OCI-LY3 (cell line): Measurements from ENCODE around the gene VOPP1.

Experiments used
- H2AFZ ChIP-seq: fragments of 200-600, 300-600 bp; shearing (Covaris generic); 2 replicates; pipeline ENCODE4 v1.6.0; 2014; ENCODE audit warnings: antibody characterized with exemption, low read depth, low read length
- H3K27ac ChIP-seq: fragments of 200-600, 300-600 bp; sonication (generic); 2 replicates; pipeline ENCODE4 v1.5.1; 2014; ENCODE audit warnings: mild to moderate bottlenecking, low read length, moderate library complexity, mixed read lengths
- H3K27me3 ChIP-seq: fragments of 200-600, 300-600 bp; sonication (generic); 2 replicates; pipeline ENCODE4 v1.6.1; 2014; ENCODE audit warnings: low read depth, low read length, mixed read lengths
- H3K36me3 ChIP-seq: fragments of 200-600, 300-600 bp; sonication (generic); replicated peaks from 2 replicates; pipeline ENCODE3; 2014; ENCODE audit warnings: low read depth, low read length, mixed read lengths
- H3K4me1 ChIP-seq: fragments of 300-600, 200-600 bp; sonication (generic); 2 replicates; pipeline ENCODE4 v1.6.1; 2014; ENCODE audit warnings: low read length, mixed read lengths
- H3K4me2 ChIP-seq: fragments of 200-600, 300-600 bp; sonication (generic); 2 replicates; pipeline ENCODE4 v1.6.1; 2014; ENCODE audit warnings: low read length, mixed read lengths
- H3K4me3 ChIP-seq: fragments of 300-600, 200-600 bp; sonication (generic); 2 replicates; pipeline ENCODE4 v1.5.1; 2014; ENCODE audit warnings: antibody characterized with exemption, mild to moderate bottlenecking, low read length, moderate library complexity
- H3K79me2 ChIP-seq: fragments of 300-600, 200-600 bp; shearing (Covaris generic); 2 replicates; pipeline ENCODE4 v1.6.1; 2014; ENCODE audit warnings: mild to moderate bottlenecking, low read length, mixed read lengths
- H3K9ac ChIP-seq: fragments of 300-600, 200-600 bp; shearing (Covaris generic); 2 replicates; pipeline ENCODE4 v1.6.0; 2014; ENCODE audit warnings: mild to moderate bottlenecking, low read length, moderate library complexity
- H3K9me3 ChIP-seq: fragments of 200-600, 300-600 bp; shearing (Covaris generic); 2 replicates; pipeline ENCODE4 v1.6.1; 2014; ENCODE audit warnings: low read length, mixed read lengths; ENCODE audit not compliant: insufficient read depth
- H4K20me1 ChIP-seq: fragments of 200-600, 300-600 bp; sonication (generic); 2 replicates; pipeline ENCODE4 v1.6.1; 2016; ENCODE audit warnings: low read length, mixed read lengths; ENCODE audit not compliant: insufficient read depth
- CTCF ChIP-seq: fragments of 200-600, 300-600 bp; sonication (generic); IDR thresholded peaks from 2 replicates; pipeline ENCODE4 v1.5.1; 2014; ENCODE audit warnings: antibody characterized with exemption, low read length, low read depth
- EZH2phosphoT487 ChIP-seq: fragments of 200-600 bp; shearing (Covaris generic); IDR thresholded peaks from 2 replicates; pipeline ENCODE4 v1.6.1; 2018; ENCODE audit warnings: antibody characterized with exemption, mixed run types, low read depth

The VOPP1 gene

GRCh38 chr7:55549457-55549856 is 22.8 kb downstream of the VOPP1 start:
- peaks cover 18% of the 10 kb centered on the region for H3K36me3 ChIP-seq
- H3K9ac ChIP-seq: peak overlapping the region; percentile 78
- H2AFZ ChIP-seq: no peak overlapping the region
- H3K27ac ChIP-seq: peak overlapping the region; percentile 96
- H3K4me3 ChIP-seq: peak overlapping the region; percentile 74
- no peaks in the 10 kb centered on the region for H3K27me3 ChIP-seq
- H3K9me3 ChIP-seq: no peaks in the 10 kb centered on the region
- H4K20me1 ChIP-seq: peaks cover 64% of the 10 kb centered on the region
- peak overlapping the region; percentile 99 for H3K4me2 ChIP-seq
- peaks cover 100% of the 10 kb centered on the region for H3K79me2 ChIP-seq
- H3K4me1 ChIP-seq: peaks cover 100% of the 10 kb centered on the region
- TF ChIP-seq CTCF: no peak
- TF ChIP-seq EZH2phosphoT487: no peak

GRCh38 chr7:55548295-55548731 is 24.0 kb downstream of the VOPP1 start:
- Histone ChIP-seq H3K9ac (peak overlapping the region; percentile 78), H3K36me3 (peaks cover 23% of the 10 kb centered on the region), H3K79me2 (peaks cover 100% of the 10 kb centered on the region), H3K9me3 (no peaks in the 10 kb centered on the region), H3K27me3 (no peaks in the 10 kb centered on the region), H3K4me1 (peaks cover 96% of the 10 kb centered on the region), H2AFZ (no peak overlapping the region), H3K4me2 (peak overlapping the region; percentile 99), H3K4me3 (peak overlapping the region; percentile 74), H3K27ac (peak overlapping the region; percentile 96), H4K20me1 (peaks cover 53% of the 10 kb centered on the region)
- TF ChIP-seq EZH2phosphoT487: no peak
- no peak for TF ChIP-seq CTCF

- peak overlapping the region; percentile 78 for H3K9ac ChIP-seq
- H3K27ac ChIP-seq: peak overlapping the region; percentile 96
- no peak overlapping the region for H2AFZ ChIP-seq
- H3K36me3 ChIP-seq: peaks cover 28% of the 10 kb centered on the region
- H3K4me1 ChIP-seq: peaks cover 89% of the 10 kb centered on the region
- no peaks in the 10 kb centered on the region for H3K9me3 ChIP-seq
- H3K27me3 ChIP-seq: no peaks in the 10 kb centered on the region
- H3K4me2 ChIP-seq: peak overlapping the region; percentile 99
- H4K20me1 ChIP-seq: peaks cover 38% of the 10 kb centered on the region
- no peak for TF ChIP-seq EZH2phosphoT487
- H3K4me3 ChIP-seq: peak overlapping the region; percentile 74
- peaks cover 100% of the 10 kb centered on the region for H3K79me2 ChIP-seq
Observed at GRCh38 chr7:55546814-55547213, 25.5 kb downstream of the VOPP1 start.

- H4K20me1 ChIP-seq: peaks cover 27% of the 10 kb centered on the region
- peaks cover 89% of the 10 kb centered on the region for H3K4me1 ChIP-seq
- peak overlapping the region; percentile 78 for H3K9ac ChIP-seq
- H3K4me3 ChIP-seq: peak overlapping the region; percentile 74; the same call in 1 of the 2 replicates
- peaks cover 38% of the 10 kb centered on the region for H3K36me3 ChIP-seq
- H3K27ac ChIP-seq: peak overlapping the region; percentile 96
- peak overlapping the region; percentile 99 for H3K4me2 ChIP-seq
- H3K79me2 ChIP-seq: peaks cover 100% of the 10 kb centered on the region
- H2AFZ ChIP-seq: no peak overlapping the region
- TF ChIP-seq CTCF (no peak), EZH2phosphoT487 (no peak)
- no peaks in the 10 kb centered on the region for H3K9me3 ChIP-seq
- H3K27me3 ChIP-seq: no peaks in the 10 kb centered on the region
Observed at GRCh38 chr7:55545496-55545895, 26.8 kb downstream of the VOPP1 start.
